NCI-H2107 (cell line): ENCODE results near the gene ZMYND12.
"Not testable (repeated sequence)": the region's sequence is repeated elsewhere in the genome, so short reads cannot be mapped to it uniquely, and the experiment has no call there.

Source experiments
- DNase-seq: peaks from one replicate; lab custom pipeline; 2025; lab: John Stamatoyannopoulos, UW

ZMYND12 gene

GRCh38 chr1:42456010-42456753 lies at the start of gene ZMYND12, which contains the start of gene PPCS:
ZMYND12 (minus strand) TSS chr1:42456022; CDS start chr1:42455997, 25 bp downstream.
PPCS (plus strand) TSS chr1:42456543; CDS start chr1:42456566, 23 bp downstream.
- peak; percentile 77 for DNase-seq

GRCh38 chr1:42504535-42505128 lies 48.8 kb upstream of the ZMYND12 start:
- DNase-seq, result no peak

GRCh38 chr1:42502031-42502430 lies 46.2 kb upstream of the ZMYND12 start:
- not testable (repeated sequence) for DNase-seq

- DNase-seq, result no peak
Observed at GRCh38 chr1:42490237-42490636, 34.4 kb upstream of the ZMYND12 start.

GRCh38 chr1:42484382-42484781 lies 28.6 kb upstream of the ZMYND12 start:
- no peak for DNase-seq

GRCh38 chr1:42482635-42483153 lies 26.9 kb upstream of the ZMYND12 start:
- DNase-seq, result no peak

GRCh38 chr1:42480921-42481320 lies 25.1 kb upstream of the ZMYND12 start:
- no peak for DNase-seq

GRCh38 chr1:42479621-42480020 lies 23.8 kb upstream of the ZMYND12 start:
- DNase-seq, result no peak

- DNase-seq, result no peak
Observed at GRCh38 chr1:42477775-42478174, 22.0 kb upstream of the ZMYND12 start.

- DNase-seq, result not testable (repeated sequence)
Observed at GRCh38 chr1:42477354-42477753, 21.5 kb upstream of the ZMYND12 start.

GRCh38 chr1:42476605-42477004 lies 20.8 kb upstream of the ZMYND12 start:
- DNase-seq, result no peak

- DNase-seq, result no peak
Observed at GRCh38 chr1:42469727-42470126, 13.9 kb upstream of the ZMYND12 start.

- no peak for DNase-seq
Observed at GRCh38 chr1:42466030-42466429, 10.2 kb upstream of the ZMYND12 start.

GRCh38 chr1:42463921-42464320 lies 8.1 kb upstream of the ZMYND12 start:
- DNase-seq, result no peak

- DNase-seq, result peak; percentile 98
Observed at GRCh38 chr1:42462828-42463763, 7.3 kb upstream of the ZMYND12 start, which contains the start of gene CCDC30. CCDC30 (plus strand) TSS chr1:42463286; CDS start chr1:42480552, 17,266 bp downstream.

- DNase-seq, result no peak
Observed at GRCh38 chr1:42461196-42461595, 5.4 kb upstream of the ZMYND12 start.

GRCh38 chr1:42456754-42457089 lies 900 bp upstream of the ZMYND12 start:
- DNase-seq, result peak; percentile 44

- DNase-seq, result no peak
Observed at GRCh38 chr1:42454403-42454802, 1.4 kb downstream of the ZMYND12 start.

- no peak for DNase-seq
Observed at GRCh38 chr1:42453386-42453785, 2.4 kb downstream of the ZMYND12 start.

GRCh38 chr1:42450061-42450460 lies 5.8 kb downstream of the ZMYND12 start:
- DNase-seq, result no peak

- DNase-seq, result no peak
Observed at GRCh38 chr1:42449256-42449655, 6.6 kb downstream of the ZMYND12 start.

GRCh38 chr1:42442662-42443061 lies 13.2 kb downstream of the ZMYND12 start:
- no peak for DNase-seq
